Transverse colon (tissue), 4 donors: ENCODE results near the gene CACNA2D4.

Source experiments
- CTCF ChIP-seq, 5 experiments: fragments of 200-600 bp in 3 of 5; fragments of 450-650 bp in 2 of 5; sonication (generic) in 3 of 5; IDR thresholded peaks; 1 replicate in 2 of 5; 2 replicates in 3 of 5; pipeline ENCODE4 v1.5.1; 2016 to 2017; ENCODE audit warnings: antibody characterized with exemption in 5 of 5, inconsistent platforms in 3 of 5, mild to moderate bottlenecking in 2 of 5, moderate library complexity in 1 of 5
- EP300 ChIP-seq: sonication (generic); formaldehyde crosslinking; IDR thresholded peaks from one replicate; pipeline ENCODE4 v1.6.1; 2017; ENCODE audit warnings: antibody characterized with exemption, low read depth
- POLR2A ChIP-seq: fragments of 450-650 bp; IDR thresholded peaks from one replicate; pipeline ENCODE4 v1.6.1; 2016; ENCODE audit warnings: antibody characterized with exemption, mild to moderate bottlenecking, moderate library complexity
- POLR2AphosphoS5 ChIP-seq, 3 donors: sonication (generic); formaldehyde crosslinking; IDR thresholded peaks; one replicate each; pipeline ENCODE4 v1.6.1; 2016; ENCODE audit warnings: antibody characterized with exemption in 3 of 3

GRCh38 chr12:1929985-1930802 lies 11.7 kb upstream of the CACNA2D4 start:
- no peak for TF ChIP-seq CTCF (IDR thresholded peaks at IDR 0.05)
- no peak for TF ChIP-seq POLR2AphosphoS5 (IDR thresholded peaks at IDR 0.05)
- TF ChIP-seq POLR2A = no peak
- no peak for TF ChIP-seq EP300
